Right renal pelvis (tissue), 4 donors: ENCODE results near the gene RPAP2. TPM values are rescaled to one million over a fixed set of nuclear protein-coding genes. Genes with fewer than 3 reads are reported as not detected.
"Not testable (repeated sequence)": the region's sequence is repeated elsewhere in the genome, so short reads cannot be mapped to it uniquely, and the experiment has no call there.

Source experiments
- DNase-seq, 4 donors: peaks; one replicate each; pipeline ENCODE4 v3.0.0-alpha.2; 2013; ENCODE audit warnings: low read depth in 4 of 4, low spot score in 3 of 4, missing footprints in 1 of 4
- polyA plus RNA-seq, 4 donors: library from polyadenylated mRNA; unstranded; fragments of 120-200 nt; gene quantifications; one replicate each; pipeline ENCODE4 v1.2.1, GENCODE V29; 2013; ENCODE audit not compliant: insufficient read length in 4 of 4

RPAP2 gene
- polyA plus RNA-seq, 4 donors = 28.9 to 38.7 (median 36.0) TPM

GRCh38 chr1:92367496-92367895 is 68.6 kb downstream of the RPAP2 start:
- no peak for DNase-seq

GRCh38 chr1:92372164-92372563 is 73.3 kb downstream of the RPAP2 start:
- DNase-seq = no peak

- no peak for DNase-seq
Measured at GRCh38 chr1:92374223-92374622, 75.4 kb downstream of the RPAP2 start.

GRCh38 chr1:92376345-92376744 is 77.5 kb downstream of the RPAP2 start:
- DNase-seq = no peak

GRCh38 chr1:92377991-92378390 is 79.1 kb downstream of the RPAP2 start:
- DNase-seq = not testable (repeated sequence)

- no peak for DNase-seq
Measured at GRCh38 chr1:92380867-92381266, 82.0 kb downstream of the RPAP2 start.

GRCh38 chr1:92393966-92394365 is 95.1 kb downstream of the RPAP2 start:
- DNase-seq = not testable (repeated sequence)

- no peak for DNase-seq
Measured at GRCh38 chr1:92398519-92398918, 99.7 kb downstream of the RPAP2 start.

GRCh38 chr1:92399076-92399475 is 100.2 kb downstream of the RPAP2 start:
- no peak for DNase-seq

GRCh38 chr1:92404661-92405060 is 105.8 kb downstream of the RPAP2 start:
- DNase-seq = no peak

- DNase-seq = no peak
Measured at GRCh38 chr1:92408825-92409224, 110.0 kb downstream of the RPAP2 start.

GRCh38 chr1:92409946-92410549 is 111.2 kb downstream of the RPAP2 start:
- no peak for DNase-seq

GRCh38 chr1:92410706-92411105 is 111.8 kb downstream of the RPAP2 start:
- no peak for DNase-seq

GRCh38 chr1:92411511-92411910 is 112.7 kb downstream of the RPAP2 start:
- DNase-seq = no peak

GRCh38 chr1:92419642-92420041 is 120.8 kb downstream of the RPAP2 start:
- DNase-seq = no peak

- no peak for DNase-seq
Measured at GRCh38 chr1:92424381-92424780, 125.5 kb downstream of the RPAP2 start.

- DNase-seq = no peak
Measured at GRCh38 chr1:92425617-92426016, 126.8 kb downstream of the RPAP2 start.

GRCh38 chr1:92430030-92430429 is 131.2 kb downstream of the RPAP2 start:
- no peak for DNase-seq

- not testable (repeated sequence) for DNase-seq
Measured at GRCh38 chr1:92434572-92434971, 135.7 kb downstream of the RPAP2 start.

- no peak for DNase-seq
Measured at GRCh38 chr1:92439291-92439690, 140.4 kb downstream of the RPAP2 start.

- no peak for DNase-seq
Measured at GRCh38 chr1:92441316-92441696, 142.4 kb downstream of the RPAP2 start.

- no peak for DNase-seq
Measured at GRCh38 chr1:92441697-92442342, 143.0 kb downstream of the RPAP2 start.

GRCh38 chr1:92442351-92442750 is 143.5 kb downstream of the RPAP2 start:
- DNase-seq = no peak
